Psoas muscle (tissue), 8 donors: ENCODE measurements around the gene PHPT1. TPM values are rescaled to one million over a fixed set of nuclear protein-coding genes. Genes with fewer than 3 reads are reported as not detected.

Experiments
- ATAC-seq, 4 donors: fragments of 200-7000 bp; cut with Tn5 transposase; one replicate each; pipeline ENCODE4 v1.9.1; 2020; ENCODE audit warnings: moderate library complexity in 3 of 4, mild to moderate bottlenecking in 2 of 4
- DNase-seq, 2 donors: peaks; one replicate each; pipeline ENCODE4 v3.0.0-alpha.2; 2020
- H3K27ac ChIP-seq: fragments of 200-600 bp; one replicate; pipeline ENCODE4 v1.8.0; 2022
- H3K27me3 ChIP-seq, 3 donors: fragments of 200-600 bp in 1 of 3; one replicate each; pipeline versions ENCODE4 v1.6.1 to v1.8.0; 2013 to 2022; ENCODE audit warnings: low read length in 2 of 3, mild to moderate bottlenecking in 2 of 3, moderate library complexity in 1 of 3; ENCODE audit not compliant: insufficient read depth in 3 of 3
- H3K36me3 ChIP-seq, 2 donors: fragments of 200-600 bp in 1 of 2; one replicate each; pipeline versions ENCODE4 v1.6.1 to v1.8.0; 2013 to 2022; ENCODE audit warnings: low read depth in 1 of 2, mild to moderate bottlenecking in 1 of 2, moderate library complexity in 1 of 2; ENCODE audit not compliant: insufficient read depth in 1 of 2
- H3K4me1 ChIP-seq: fragments of 200-600 bp; one replicate; pipeline ENCODE4 v1.8.0; 2022
- H3K4me3 ChIP-seq: fragments of 200-600 bp; one replicate; pipeline ENCODE4 v1.8.0; 2022; ENCODE audit warnings: mild to moderate bottlenecking
- H3K9me3 ChIP-seq: fragments of 200-600 bp; one replicate; pipeline ENCODE4 v1.8.0; 2022
- WGBS, 3 donors: extraction: QIAGEN DNeasy Blood & Tissue Kit; methylation state at CpG; one replicate each; pipeline versions ENCODE4 v1.1.6 to v1.1.7; 2013; 5-methylcytosine and 5-hydroxymethylcytosine counted together
- intact Hi-C, 2 donors: fragments of 100-400 bp; cut with DNase I; formaldehyde crosslinking; loops; one replicate each; pipeline versions ENCODE4 v1.11.0 to v1.14.2; 2022
- polyA plus RNA-seq, 3 donors: library from polyadenylated mRNA; stranded (reverse); fragments of 200-250 nt; gene quantifications; one replicate each; pipeline ENCODE4 v1.2.3, GENCODE V29; 2013
- total RNA-seq, 4 donors: library from RNA; stranded (reverse); fragmentation: NEBNext Ultra II Directional in 2 of 4; extraction: Animal tissue kit (Norgen Biotek cat#: 25700) in 2 of 4; gene quantifications; one replicate each; pipeline versions ENCODE4 v1.2.1 to v1.2.4, GENCODE V29; 2021 to 2023
- TF ChIP-seq, protein P1 (sequence below): fragments of 200-600 bp; IDR thresholded peaks from one replicate; pipeline ENCODE4 v1.8.0; 2022; ENCODE audit warnings: antibody characterized with exemption
- donor health status: healthy with polysubstance abuse.
- donor health status: DM: no; HTN: no; CAD: no; lungs with moderate emphysema.
- donor health status: Bipolar disorder and iron deficiency.
- donor health status: healthy.
- donor health status: DM: yes; HTN: yes; CAD: no.
- donor health status: DM: no; HTN: no; CAD: no.
- donor health status: DM: no; HTN: no; CAD: no.
- donor health status: DM: yes; HTN: yes; CAD: no.

Gene PHPT1
- total and polyA plus RNA-seq, 7 donors: 154 to 295 (median 228) TPM

DNA sequence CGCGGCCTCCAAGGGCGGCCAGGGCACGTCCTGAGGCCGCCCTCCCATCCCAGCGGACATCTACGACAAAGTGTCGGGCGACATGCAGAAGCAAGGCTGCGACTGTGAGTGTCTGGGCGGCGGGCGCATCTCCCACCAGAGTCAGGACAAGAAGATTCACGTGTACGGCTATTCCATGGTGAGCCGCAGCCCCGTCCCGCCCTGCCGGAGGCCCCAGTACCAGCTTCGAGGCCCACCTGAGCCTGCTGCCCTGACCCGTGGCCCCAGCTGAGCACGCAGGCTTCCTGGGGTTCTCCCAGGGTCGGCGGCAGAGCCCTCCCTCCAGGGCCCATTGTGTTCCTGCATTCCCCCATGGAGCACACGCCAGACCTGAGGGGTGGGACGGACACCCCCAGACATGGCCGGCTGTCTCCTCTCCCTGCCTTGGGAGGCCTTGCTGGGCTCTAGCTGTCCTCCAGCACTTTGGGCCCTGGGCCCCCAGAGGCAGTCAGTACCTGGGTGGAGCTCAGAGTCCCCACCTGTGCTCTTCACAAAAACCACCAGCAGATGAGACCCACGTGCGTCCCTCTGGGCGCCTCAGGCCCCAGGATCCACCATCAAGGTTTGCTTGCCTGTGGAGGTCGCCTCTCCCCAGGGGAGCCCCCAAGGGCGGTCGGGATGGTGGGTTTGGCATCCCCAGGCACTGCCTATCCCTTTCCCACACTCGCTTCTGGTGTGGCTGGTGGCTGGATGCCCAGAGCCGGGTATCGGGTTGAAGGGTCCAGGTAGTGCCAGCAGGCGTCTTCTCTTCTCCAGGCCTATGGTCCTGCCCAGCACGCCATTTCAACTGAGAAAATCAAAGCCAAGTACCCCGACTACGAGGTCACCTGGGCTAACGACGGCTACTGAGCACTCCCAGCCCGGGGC, 1.0 kb downstream of the PHPT1 start:
- Histone ChIP-seq H3K4me1 (peaks cover 26% of the 10 kb centered on the region), H3K36me3 (peaks cover 0 to 21% of the 10 kb centered on the region in 2 donors), H3K27ac (peak overlapping the region; percentile 91), H3K4me3 (peak overlapping the region; percentile 81), H3K27me3 (peaks cover 0 to 17% (median 6%) of the 10 kb centered on the region in 3 donors), H3K9me3 (no peaks in the 10 kb centered on the region)
- ATAC-seq (no peak), DNase-seq (peak; percentile 36 to 63)
- intact Hi-C loops: loop anchor here (5.0 to 10.0 kb wide), 5 partner anchors 77 to 177 kb away; partner anchors contain the start of genes ABCA2 (in 2 of the 2), C8G (in 1 of the 2) and FBXW5 (in 1 of the 2)
- TF ChIP-seq, protein P1, sequence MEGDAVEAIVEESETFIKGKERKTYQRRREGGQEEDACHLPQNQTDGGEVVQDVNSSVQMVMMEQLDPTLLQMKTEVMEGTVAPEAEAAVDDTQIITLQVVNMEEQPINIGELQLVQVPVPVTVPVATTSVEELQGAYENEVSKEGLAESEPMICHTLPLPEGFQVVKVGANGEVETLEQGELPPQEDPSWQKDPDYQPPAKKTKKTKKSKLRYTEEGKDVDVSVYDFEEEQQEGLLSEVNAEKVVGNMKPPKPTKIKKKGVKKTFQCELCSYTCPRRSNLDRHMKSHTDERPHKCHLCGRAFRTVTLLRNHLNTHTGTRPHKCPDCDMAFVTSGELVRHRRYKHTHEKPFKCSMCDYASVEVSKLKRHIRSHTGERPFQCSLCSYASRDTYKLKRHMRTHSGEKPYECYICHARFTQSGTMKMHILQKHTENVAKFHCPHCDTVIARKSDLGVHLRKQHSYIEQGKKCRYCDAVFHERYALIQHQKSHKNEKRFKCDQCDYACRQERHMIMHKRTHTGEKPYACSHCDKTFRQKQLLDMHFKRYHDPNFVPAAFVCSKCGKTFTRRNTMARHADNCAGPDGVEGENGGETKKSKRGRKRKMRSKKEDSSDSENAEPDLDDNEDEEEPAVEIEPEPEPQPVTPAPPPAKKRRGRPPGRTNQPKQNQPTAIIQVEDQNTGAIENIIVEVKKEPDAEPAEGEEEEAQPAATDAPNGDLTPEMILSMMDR: no peak
- WGBS, 3 donors: 19 to 33% (median 21%) methylated on average over 40 to 43 of the region's 43 CpGs

- WGBS, 3 donors: 73 to 80% (median 76%) methylated on average over 23 of the region's 23 CpGs
- Histone ChIP-seq H3K4me1 (peaks cover 26% of the 10 kb centered on the region), H3K4me3 (peak overlapping the region; percentile 81), H3K36me3 (peaks cover 0 to 21% of the 10 kb centered on the region in 2 donors), H3K9me3 (no peaks in the 10 kb centered on the region), H3K27me3 (peaks cover 0 to 9% (median 6%) of the 10 kb centered on the region in 3 donors), H3K27ac (peak overlapping the region; percentile 91)
- DNase-seq: peak; percentile 21 to 58
- TF ChIP-seq, protein P1: no peak
- no peak for ATAC-seq
- intact Hi-C loops: loop anchor here in 1 of 2 donors (5.0 kb wide), 1 partner anchor 76 kb away; no protein-coding TSS in a partner anchor
Observed at GRCh38 chr9:136850866-136851775, 1.9 kb downstream of the PHPT1 start.

GRCh38 chr9:136851941-136852663, 2.9 kb downstream of the PHPT1 start, which contains the start of gene MAMDC4:
Gene MAMDC4 (plus strand): TSS chr9:136852346. CDS start chr9:136852417, 71 bp downstream.
- TF ChIP-seq, protein P1: no peak
- DNase-seq: peak in 1 of 2 donors; percentile 67

More at GRCh38 chr9:136851941-136852663, 2.9 kb downstream of the PHPT1 start, which contains the start of gene MAMDC4:
- 40 to 51% (median 45%) methylated on average over 16 to 23 of the region's 23 CpGs for WGBS, 3 donors
- Histone ChIP-seq H3K4me3 (no peak within 1 kb of the TSS), H3K27me3 (peaks cover 0 to 2% (median 0%) of the 10 kb centered on the region in 3 donors), H3K9me3 (no peaks in the 10 kb centered on the region), H3K27ac (peak within 1 kb of the TSS; percentile 91), H3K36me3 (peaks cover 0 to 21% of the 10 kb centered on the region in 2 donors), H3K4me1 (peaks cover 26% of the 10 kb centered on the region)
- intact Hi-C loops: loop anchor here in 1 of 2 donors (5.0 kb wide), 1 partner anchor 75 kb away; no protein-coding TSS in a partner anchor
- peak in 1 of 4 donors; percentile 11 for ATAC-seq
